ENCODE measurements around the gene RELA. TPM values are rescaled to one million over a fixed set of nuclear protein-coding genes. Genes with fewer than 3 reads are reported as not detected.

Gene RELA
- total RNA-seq, 1 experiment from 2014 or later, result 83.0 TPM

- no peaks in the 10 kb centered on the region for H3K27me3 Mint-ChIP-seq (ENCODE audit: insufficient read depth, unreplicated experiment)
- peaks cover under 1% of the 10 kb centered on the region for H3K4me1 Mint-ChIP-seq (ENCODE audit: insufficient read depth, unreplicated experiment)
- no peak overlapping the region for H3K4me3 Mint-ChIP-seq (ENCODE audit: unreplicated experiment)
- intact Hi-C loops (cut with micrococcal nuclease), result no loop called here
- DNase-seq (ENCODE audit: unreplicated experiment), result no peak
- H3K9me3 Mint-ChIP-seq (ENCODE audit: unreplicated experiment), result no peaks in the 10 kb centered on the region
- H3K36me3 Mint-ChIP-seq (ENCODE audit: insufficient read depth, unreplicated experiment), result peaks cover 53% of the 10 kb centered on the region
- H3K27ac Mint-ChIP-seq (ENCODE audit: low read depth, unreplicated experiment), result no peak overlapping the region
- no peak for TF ChIP-seq CTCF (IDR thresholded peaks at IDR 0.05; ENCODE audit: unreplicated experiment)
- ChIA-PET POLR2A (interaction anchor here (0.9 to 1.4 kb wide), 3 partner anchors 10 to 16 kb away, joined by 3 to 4 read pairs (median 3); no protein-coding TSS in a partner anchor), CTCF (no interaction called here)
- BruUV-seq (replicated peaks), result no TSS peak
These were observed 29.2 kb downstream of the RELA start for GRCh38 chr11:65633390-65634108.

- no peak for DNase-seq (ENCODE audit: unreplicated experiment)
- Mint-ChIP-seq H3K4me1 (ENCODE audit: insufficient read depth, unreplicated experiment) (no peaks in the 10 kb centered on the region), H3K27me3 (ENCODE audit: insufficient read depth, unreplicated experiment) (no peaks in the 10 kb centered on the region), H3K4me3 (ENCODE audit: unreplicated experiment) (no peak overlapping the region), H3K9me3 (ENCODE audit: unreplicated experiment) (no peaks in the 10 kb centered on the region), H3K27ac (ENCODE audit: low read depth, unreplicated experiment) (no peak overlapping the region), H3K36me3 (ENCODE audit: insufficient read depth, unreplicated experiment) (peaks cover 33% of the 10 kb centered on the region)
- ChIA-PET CTCF (no interaction called here), POLR2A (interaction anchor here (0.6 kb wide), 1 partner anchor 16 kb away, joined by 4 read pairs; the partner anchor contains the start of gene MAP3K11)
- no peak for TF ChIP-seq CTCF (IDR thresholded peaks at IDR 0.05; ENCODE audit: unreplicated experiment)
- intact Hi-C loops (cut with micrococcal nuclease), result no loop called here
- BruUV-seq (replicated peaks), result no TSS peak
These were observed 32.5 kb downstream of the RELA start for GRCh38 chr11:65630215-65630614.

GRCh38 chr11:65629579-65629978 is 33.1 kb downstream of the RELA start:
- CTCF ChIA-PET, result interaction anchor here (0.7 kb wide), 1 partner anchor 449 kb away, joined by 3 read pairs; no protein-coding TSS in a partner anchor
- no peak overlapping the region for H3K4me3 Mint-ChIP-seq (ENCODE audit: unreplicated experiment)
- H3K36me3 Mint-ChIP-seq (ENCODE audit: insufficient read depth, unreplicated experiment), result peaks cover 30% of the 10 kb centered on the region
- TF ChIP-seq CTCF (IDR thresholded peaks at IDR 0.05; ENCODE audit: unreplicated experiment), result no peak
- H3K9me3 Mint-ChIP-seq (ENCODE audit: unreplicated experiment), result no peaks in the 10 kb centered on the region
- no TSS peak for BruUV-seq (replicated peaks)
- H3K27me3 Mint-ChIP-seq (ENCODE audit: insufficient read depth, unreplicated experiment), result no peaks in the 10 kb centered on the region
- no peak for DNase-seq (ENCODE audit: unreplicated experiment)
- no peaks in the 10 kb centered on the region for H3K4me1 Mint-ChIP-seq (ENCODE audit: insufficient read depth, unreplicated experiment)
- POLR2A ChIA-PET, result interaction anchor here (0.6 to 1.5 kb wide), 3 partner anchors 16 to 37 kb away, joined by 3 to 5 read pairs (median 4); partner anchors contain the start of gene MAP3K11
- intact Hi-C loops (cut with micrococcal nuclease), result no loop called here
- no peak overlapping the region for H3K27ac Mint-ChIP-seq (ENCODE audit: low read depth, unreplicated experiment)

GRCh38 chr11:65627202-65627601 is 35.5 kb downstream of the RELA start:
- Mint-ChIP-seq H3K27me3 (ENCODE audit: insufficient read depth, unreplicated experiment) (no peaks in the 10 kb centered on the region), H3K27ac (ENCODE audit: low read depth, unreplicated experiment) (no peak overlapping the region), H3K4me1 (ENCODE audit: insufficient read depth, unreplicated experiment) (no peaks in the 10 kb centered on the region), H3K9me3 (ENCODE audit: unreplicated experiment) (no peaks in the 10 kb centered on the region), H3K36me3 (ENCODE audit: insufficient read depth, unreplicated experiment) (peaks cover 25% of the 10 kb centered on the region), H3K4me3 (ENCODE audit: unreplicated experiment) (no peak overlapping the region)
- ChIA-PET POLR2A (no interaction called here), CTCF (interaction anchor here (0.9 kb wide), 1 partner anchor 33 kb away, joined by 6 read pairs; no protein-coding TSS in a partner anchor)
- no peak for TF ChIP-seq CTCF (IDR thresholded peaks at IDR 0.05; ENCODE audit: unreplicated experiment)
- intact Hi-C loops (cut with micrococcal nuclease), result no loop called here
- DNase-seq (ENCODE audit: unreplicated experiment), result no peak
- BruUV-seq (replicated peaks), result no TSS peak

Data from MCF 10A (cell line).